Colon (tissue), 2 donors: ENCODE measurements around the gene NEIL1.
"Not testable (repeated sequence)": the region's sequence is repeated elsewhere in the genome, so short reads cannot be mapped to it uniquely, and the experiment has no call there.

Experiments used
- FAIRE-seq: peaks from 2 replicates; lab custom pipeline; 2012; peaks lifted over from hg19 to GRCh38; lab: Jason Lieb, UNC
- donor health status: control.
- donor health status: control.

NEIL1 gene

DNA sequence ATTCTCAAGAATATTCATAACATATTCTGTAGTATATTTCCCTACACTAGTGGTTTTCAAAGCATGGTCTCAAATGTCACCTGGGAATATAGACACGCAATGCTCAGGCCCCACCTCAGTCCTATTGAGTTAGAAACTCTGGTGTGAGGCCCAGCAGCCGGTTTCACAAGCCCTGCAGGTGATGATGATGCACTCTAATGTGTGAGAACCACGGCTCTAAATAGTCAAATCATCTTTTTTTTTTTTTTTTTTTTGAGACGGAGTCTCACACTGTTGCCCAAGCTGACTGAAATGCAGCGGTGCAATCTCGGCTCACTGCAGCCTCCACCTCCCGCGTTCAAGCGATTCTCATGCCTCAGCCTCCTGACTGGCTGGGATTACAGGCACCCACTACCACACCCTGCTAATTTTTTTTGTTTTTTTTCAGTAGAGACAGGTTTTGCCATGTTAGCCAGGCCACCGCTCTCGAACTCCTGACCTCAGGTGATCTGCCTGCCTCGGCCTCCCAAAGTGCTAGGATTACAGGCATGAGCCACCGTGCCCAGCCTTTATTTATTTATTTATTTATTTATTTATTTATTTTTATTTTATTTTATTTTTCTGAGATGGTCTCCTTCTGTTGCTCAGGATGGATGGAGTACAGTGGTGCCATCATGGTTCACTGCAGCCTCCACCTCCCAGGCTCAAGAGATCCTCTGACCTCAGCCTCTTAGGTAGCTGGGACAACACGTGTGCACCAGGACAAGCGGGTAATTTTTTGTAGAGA lies 13.0 kb upstream of the NEIL1 start:
- FAIRE-seq: not testable (repeated sequence)

DNA sequence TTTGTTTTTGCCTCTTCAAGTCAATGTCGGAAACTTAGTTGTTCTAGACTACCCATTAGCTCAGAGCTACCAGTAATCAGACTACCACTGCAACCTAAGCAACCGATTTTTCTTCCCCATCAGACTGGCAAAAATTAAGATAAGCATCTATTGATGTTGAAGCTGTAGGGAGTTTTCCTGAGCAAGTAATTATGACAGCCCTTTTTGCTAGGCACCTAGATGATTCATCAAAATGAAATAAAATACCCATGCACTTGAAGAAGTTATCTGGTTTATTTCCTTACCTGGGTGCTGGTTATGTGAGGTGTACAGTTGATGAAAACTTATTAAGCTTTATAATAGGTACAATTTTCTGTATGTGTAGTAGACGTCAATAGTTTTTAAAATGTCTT lies 11.5 kb upstream of the NEIL1 start:
- FAIRE-seq: no peak

GRCh38 chr15:75335705-75336355 lies 11.0 kb upstream of the NEIL1 start, which contains the start of gene COMMD4:
TSS of gene COMMD4 (plus strand) at chr15:75336063. CDS start at chr15:75336090, 27 bp downstream.
- no peak for FAIRE-seq

DNA sequence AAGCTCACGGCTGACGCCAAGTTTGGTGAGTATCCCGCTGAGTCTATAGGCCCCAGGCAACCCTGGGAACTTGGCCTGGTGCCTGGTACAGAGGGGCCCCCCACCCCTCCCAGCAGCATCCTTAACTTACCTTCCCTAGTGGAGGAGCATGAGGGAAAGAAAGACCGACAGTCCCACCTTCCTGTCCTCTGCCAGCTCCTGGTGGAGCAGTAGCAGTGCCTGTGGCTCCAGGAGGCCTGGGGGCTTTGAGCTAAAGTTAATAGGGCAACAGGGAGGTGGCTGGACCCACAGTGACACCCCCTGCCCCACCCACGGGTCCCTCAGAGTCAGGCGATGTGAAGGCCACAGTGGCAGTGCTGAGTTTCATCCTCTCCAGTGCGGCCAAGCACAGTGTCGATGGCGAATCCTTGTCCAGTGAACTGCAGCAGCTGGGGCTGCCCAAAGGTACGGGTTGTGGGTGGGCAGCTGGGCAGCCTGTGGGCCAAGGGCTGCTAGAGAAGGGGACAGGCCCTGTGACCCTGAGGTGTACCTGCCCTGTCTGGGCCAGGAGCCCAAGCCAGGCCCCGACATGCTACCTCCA lies 8.1 kb upstream of the NEIL1 start:
- FAIRE-seq: no peak

DNA sequence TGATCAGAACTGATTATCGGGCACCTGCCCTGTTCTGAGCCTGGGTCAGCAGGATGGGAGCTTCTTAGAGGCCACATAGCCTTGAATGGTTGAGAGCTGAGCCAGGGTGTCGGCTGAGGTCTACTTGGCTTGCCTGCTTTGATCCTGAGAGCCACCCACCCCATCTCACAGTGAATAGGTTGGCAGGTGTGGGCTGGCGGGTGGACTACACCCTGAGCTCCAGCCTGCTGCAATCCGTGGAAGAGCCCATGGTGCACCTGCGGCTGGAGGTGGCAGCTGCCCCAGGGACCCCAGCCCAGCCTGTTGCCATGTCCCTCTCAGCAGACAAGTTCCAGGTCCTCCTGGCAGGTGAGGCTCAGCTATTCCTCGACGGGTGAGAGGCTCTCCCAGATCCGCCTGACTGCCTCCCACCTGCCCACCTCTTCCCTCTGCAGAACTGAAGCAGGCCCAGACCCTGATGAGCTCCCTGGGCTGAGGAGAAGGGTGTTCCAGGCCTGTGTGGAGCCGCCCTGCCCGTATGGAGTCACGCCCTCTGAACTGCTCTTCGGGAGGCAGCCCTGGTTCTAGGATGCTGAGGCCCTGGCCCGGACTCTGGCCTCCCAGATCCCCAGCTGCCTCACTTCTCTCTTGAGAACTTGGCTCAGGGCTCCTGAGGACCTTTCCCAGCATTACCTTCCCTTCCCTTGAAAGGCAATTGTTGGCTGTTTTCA lies 7.2 kb upstream of the NEIL1 start:
- FAIRE-seq: no peak

DNA sequence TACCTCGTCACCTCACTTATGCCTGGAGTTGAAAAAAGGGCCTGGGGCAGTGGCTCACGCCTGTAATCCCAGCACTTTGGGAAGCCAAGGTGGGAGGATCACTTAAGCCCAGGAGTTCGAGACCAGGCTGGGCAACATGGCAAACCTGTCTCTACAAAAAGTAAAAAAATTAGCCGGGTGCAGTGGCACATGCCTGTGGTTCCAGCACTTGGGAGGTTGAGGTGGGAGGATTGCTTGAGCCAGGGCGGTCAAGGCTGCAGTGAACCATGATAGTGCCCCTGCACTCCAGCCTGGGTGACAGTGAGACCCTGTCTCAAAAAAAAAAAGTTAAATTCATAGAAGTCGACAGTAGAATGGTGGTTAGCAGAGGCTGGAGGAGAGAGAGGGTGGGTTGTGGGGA lies 4.6 kb upstream of the NEIL1 start:
- no peak for FAIRE-seq

- not testable (repeated sequence) for FAIRE-seq
Observed at GRCh38 chr15:75343953-75344352, 2.9 kb upstream of the NEIL1 start.

DNA sequence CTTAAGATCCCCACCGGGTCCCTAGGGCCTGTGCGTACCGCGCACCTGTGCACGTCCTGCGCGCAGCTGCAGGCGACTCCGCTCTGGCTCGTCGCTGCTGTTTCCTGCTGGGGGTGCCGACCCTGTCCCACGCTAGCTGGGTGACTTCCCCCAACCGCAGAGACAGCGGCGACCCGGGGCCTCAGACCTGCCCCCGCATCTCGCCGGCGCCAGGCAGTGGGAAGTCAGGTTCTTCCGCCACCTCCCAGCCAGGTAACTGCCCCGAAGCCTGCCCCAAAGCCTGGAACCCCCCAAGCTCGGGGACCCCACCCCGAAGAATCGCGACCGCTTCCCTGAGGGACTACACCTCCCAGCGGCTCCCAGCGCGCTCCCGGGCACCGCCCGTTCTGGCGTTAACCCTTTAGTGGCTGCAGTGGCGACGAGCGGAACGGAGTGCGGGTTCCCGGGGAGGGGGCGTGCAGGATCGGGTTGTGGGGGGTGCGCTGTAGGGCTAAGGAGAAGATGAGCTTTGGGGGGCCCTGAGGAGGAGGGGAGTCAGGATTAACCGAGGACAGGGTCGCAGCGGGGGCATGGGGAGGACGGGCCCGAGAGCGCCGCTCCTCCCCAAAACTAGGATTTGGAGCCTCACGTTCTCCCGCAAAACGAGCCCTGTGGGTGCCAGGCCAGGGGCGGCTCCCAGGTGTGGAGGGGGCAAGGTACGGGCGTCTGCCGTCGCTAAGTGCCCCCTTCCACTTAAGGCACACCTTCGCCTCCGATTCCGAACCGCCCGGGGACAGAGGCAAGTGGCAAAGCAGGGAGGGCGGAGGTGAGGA lies 589 bp downstream of the NEIL1 start:
- FAIRE-seq: no peak

DNA sequence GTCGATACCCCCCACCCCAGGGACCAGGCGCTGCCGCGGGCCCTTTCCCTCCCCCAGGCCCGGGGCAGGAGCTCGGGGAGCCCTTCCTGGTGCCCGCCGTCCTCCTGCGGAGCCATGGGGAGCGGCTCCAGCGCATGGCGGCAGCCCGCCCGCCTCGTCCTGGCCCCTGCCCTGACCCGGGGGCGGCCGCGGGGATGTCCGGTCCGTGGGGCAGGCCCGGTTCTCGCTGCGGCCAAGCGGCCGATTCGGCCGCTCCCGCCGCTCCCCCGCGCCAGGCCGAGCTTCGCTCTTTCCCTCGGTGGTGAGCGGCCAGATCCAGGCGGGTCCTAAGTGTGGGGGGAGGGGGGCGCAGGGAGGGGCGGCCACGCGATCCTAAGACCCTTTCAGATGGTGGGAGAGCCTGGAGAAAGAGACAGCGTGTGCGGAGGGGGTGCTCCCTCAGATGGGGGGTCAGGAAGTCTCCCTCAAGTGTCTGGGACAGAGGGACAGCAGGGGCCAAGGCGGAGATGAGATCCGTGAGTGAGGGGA lies 1.3 kb downstream of the NEIL1 start:
- no peak for FAIRE-seq

DNA sequence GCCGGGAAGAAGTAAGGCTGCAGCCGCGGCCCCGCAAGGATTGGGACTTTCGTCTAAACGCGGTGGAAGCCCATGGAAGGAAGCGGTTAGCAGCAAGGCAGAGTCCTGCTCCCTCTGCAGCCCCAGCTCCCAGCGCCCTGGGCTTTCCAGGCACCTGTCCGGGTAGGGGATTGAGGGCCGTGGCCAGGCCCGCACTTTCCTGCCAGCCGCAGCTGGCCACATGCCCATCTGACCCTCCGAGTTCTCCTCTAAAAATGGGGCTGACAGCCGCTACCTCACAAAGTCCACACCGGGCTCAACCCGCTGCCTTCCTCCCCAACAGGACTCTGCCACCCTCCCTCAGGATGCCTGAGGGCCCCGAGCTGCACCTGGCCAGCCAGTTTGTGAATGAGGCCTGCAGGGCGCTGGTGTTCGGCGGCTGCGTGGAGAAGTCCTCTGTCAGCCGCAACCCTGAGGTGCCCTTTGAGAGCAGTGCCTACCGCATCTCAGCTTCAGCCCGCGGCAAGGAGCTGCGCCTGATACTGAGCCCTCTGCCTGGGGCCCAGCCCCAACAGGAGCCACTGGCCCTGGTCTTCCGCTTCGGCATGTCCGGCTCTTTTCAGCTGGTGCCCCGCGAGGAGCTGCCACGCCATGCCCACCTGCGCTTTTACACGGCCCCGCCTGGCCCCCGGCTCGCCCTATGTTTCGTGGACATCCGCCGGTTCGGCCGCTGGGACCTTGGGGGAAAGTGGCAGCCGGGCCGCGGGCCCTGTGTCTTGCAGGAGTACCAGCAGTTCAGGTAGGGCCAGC lies 1.9 kb downstream of the NEIL1 start:
- no peak for FAIRE-seq

DNA sequence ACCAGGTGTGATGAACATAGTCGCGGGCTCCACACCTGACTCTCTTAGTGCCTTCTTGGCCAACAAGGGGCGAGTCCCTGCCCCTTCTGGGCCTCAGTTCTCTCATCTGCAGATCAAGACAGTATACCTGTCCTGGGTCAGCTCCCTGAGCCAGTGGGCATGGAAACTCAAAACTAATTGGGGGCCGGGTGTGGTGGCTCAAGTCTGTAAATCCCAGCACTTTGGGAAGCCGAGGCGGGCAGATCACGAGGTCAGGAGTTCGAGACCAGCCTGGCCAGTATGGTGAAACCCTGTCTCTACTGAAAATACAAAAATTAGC lies 2.5 kb downstream of the NEIL1 start:
- not testable (repeated sequence) for FAIRE-seq

DNA sequence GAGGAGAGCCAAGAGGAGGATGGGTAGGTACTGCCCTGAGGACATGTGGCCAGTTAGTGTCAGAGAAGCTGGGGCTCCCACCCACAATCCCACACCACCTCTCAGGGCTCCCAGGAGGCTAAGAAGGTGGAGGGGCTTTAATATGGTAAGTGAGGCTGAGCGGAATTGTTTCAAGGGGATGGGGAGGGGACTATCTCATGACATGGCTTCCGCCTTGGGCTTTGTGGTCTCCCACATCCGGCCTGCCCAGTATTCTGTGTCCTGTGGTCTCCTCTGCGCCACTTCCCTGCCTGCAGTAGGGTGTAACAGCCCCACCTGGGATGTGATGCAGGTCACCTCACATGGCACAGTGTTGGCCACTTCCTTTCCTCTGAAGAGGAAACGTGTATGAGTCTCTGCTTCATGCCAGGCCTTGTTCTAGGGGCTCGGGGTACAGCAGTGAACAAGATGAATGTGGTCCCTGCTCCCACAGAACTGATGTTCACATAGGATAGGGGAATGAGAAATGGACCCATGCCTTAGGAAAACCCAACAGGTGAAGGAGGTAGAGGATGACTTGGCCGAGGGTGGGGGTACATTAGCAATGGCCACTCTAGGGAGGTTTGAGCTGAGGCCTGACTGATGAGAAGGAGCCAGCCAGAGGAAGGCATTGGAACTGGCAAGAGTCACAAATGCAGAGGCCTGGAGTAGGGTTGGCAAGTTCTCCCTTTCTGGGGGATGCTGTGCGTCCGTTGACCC lies 3.2 kb downstream of the NEIL1 start:
- no peak for FAIRE-seq

GRCh38 chr15:75350601-75351361 lies 3.9 kb downstream of the NEIL1 start:
- no peak for FAIRE-seq

GRCh38 chr15:75352186-75353080 lies 5.6 kb downstream of the NEIL1 start:
- no peak for FAIRE-seq

GRCh38 chr15:75353604-75354003 lies 6.8 kb downstream of the NEIL1 start:
- FAIRE-seq: no peak

GRCh38 chr15:75354454-75354853 lies 7.6 kb downstream of the NEIL1 start:
- no peak for FAIRE-seq

GRCh38 chr15:75355369-75355768 lies 8.5 kb downstream of the NEIL1 start:
- no peak for FAIRE-seq

- no peak for FAIRE-seq
Observed at GRCh38 chr15:75356006-75356405, 9.2 kb downstream of the NEIL1 start.
